Heart left ventricle (tissue), 13 donors: ENCODE results near the gene TRPM1.

Source experiments
- CTCF ChIP-seq, 12 donors: fragments of 200-600 bp; sonication (generic) in 4 of 12; IDR thresholded peaks; one replicate each; pipeline versions ENCODE4 v1.5.0 to v1.8.0; 2018 to 2022; ENCODE audit warnings: antibody characterized with exemption in 12 of 12, mild to moderate bottlenecking in 5 of 12
- POLR2A ChIP-seq, 2 donors: fragments of 450-650 bp; IDR thresholded peaks; one replicate each; pipeline ENCODE4 v1.6.1; 2017; ENCODE audit warnings: antibody characterized with exemption in 2 of 2, mild to moderate bottlenecking in 2 of 2, moderate library complexity in 2 of 2
- donor health status: ischemic (EF 13 %, LVEDD 7.1; RV severe dilation, severe dysfunction).
- donor health status: DM: no; HTN: yes; CAD: no.
- donor health status: DM: no; HTN: no; CAD: no.
- donor health status: ischemic (EF 25% LVEDD 6.9; RV normal size, moderate dysfunction).
- donor health status: ischemic (EF 25% LVEDD 5.7; RV mildly dilated, moderate dysfunction).
- donor health status: ischemic (EF 35%, LVEDD 5.7; RV mildly dilated, moderate dysfunction).
- donor health status: nonischemic (EF 11% LVEDD 7.7; RV severe dilation, severe dysfunction).
- donor health status: DM: yes; HTN: yes; CAD: no.
- donor health status: PGD.
- donor health status: ischemic (EF 29% LVEDD 5.4; RV normal size, mild dysfunction).
- donor health status: nonischemic (EF 23%, LVEDD 6.1; RV moderate dilation, normal function).

GRCh38 chr15:31077181-31077580, 24.3 kb downstream of the TRPM1 start:
- TF ChIP-seq CTCF (IDR thresholded peaks at IDR 0.05) = no peak
- no peak for TF ChIP-seq POLR2A (IDR thresholded peaks at IDR 0.05)
